ENCODE data around the gene SPESP1.

The SPESP1 gene

DNA sequence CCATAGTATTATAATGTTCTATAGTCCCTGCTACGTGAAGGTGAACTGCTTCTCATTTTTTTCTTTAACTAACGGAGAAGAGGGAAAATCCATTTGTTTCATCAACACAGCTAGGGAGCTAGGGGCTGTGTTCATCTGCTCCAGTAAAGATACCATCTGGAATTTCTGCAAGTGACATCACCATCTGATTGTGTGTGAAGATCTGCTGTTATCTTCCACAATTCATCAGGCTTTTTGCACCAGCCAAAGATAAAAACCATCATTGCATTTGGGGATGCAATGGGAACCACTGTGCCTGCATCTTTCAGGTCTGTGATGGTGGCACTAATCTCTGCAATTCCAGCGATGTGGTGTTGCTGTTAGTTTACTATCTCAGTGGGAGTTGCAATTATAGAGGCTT is 48.7 kb downstream of the SPESP1 start:
- no peak for DNase-seq (ENCODE audit: low read depth)
- TF ChIP-seq, protein P1, sequence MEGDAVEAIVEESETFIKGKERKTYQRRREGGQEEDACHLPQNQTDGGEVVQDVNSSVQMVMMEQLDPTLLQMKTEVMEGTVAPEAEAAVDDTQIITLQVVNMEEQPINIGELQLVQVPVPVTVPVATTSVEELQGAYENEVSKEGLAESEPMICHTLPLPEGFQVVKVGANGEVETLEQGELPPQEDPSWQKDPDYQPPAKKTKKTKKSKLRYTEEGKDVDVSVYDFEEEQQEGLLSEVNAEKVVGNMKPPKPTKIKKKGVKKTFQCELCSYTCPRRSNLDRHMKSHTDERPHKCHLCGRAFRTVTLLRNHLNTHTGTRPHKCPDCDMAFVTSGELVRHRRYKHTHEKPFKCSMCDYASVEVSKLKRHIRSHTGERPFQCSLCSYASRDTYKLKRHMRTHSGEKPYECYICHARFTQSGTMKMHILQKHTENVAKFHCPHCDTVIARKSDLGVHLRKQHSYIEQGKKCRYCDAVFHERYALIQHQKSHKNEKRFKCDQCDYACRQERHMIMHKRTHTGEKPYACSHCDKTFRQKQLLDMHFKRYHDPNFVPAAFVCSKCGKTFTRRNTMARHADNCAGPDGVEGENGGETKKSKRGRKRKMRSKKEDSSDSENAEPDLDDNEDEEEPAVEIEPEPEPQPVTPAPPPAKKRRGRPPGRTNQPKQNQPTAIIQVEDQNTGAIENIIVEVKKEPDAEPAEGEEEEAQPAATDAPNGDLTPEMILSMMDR (IDR thresholded peaks at IDR 0.05; ENCODE audit: insufficient read depth, low read depth, low read length, missing control alignments): no peak

DNA sequence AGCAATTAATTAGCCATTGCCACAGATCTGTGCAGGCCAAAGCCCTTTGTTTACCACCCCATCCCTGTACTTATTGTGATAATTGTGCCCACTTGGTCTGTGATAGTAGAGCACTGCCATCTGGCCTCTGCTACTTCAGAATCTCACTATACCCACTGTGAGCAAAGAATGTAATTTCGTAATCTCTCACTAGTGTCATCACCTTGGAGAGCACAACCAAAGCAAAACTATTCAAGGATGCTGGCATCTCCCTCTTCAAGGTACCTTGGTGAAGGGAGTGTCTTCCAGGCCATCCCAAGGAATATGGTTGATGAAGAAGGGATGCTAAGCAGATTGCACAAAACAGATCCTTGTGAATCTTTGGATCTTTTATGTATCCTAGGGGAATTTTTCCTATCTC is 49.5 kb downstream of the SPESP1 start:
- H3K4me3 ChIP-seq (ENCODE audit: low read length): no peak overlapping the region
- DNase-seq (ENCODE audit: low read depth): peak; percentile 10
- TF ChIP-seq, protein P1 (IDR thresholded peaks at IDR 0.05; ENCODE audit: insufficient read depth, low read depth, low read length, missing control alignments): no peak

More for the DNA sequence above, 48.7 kb downstream of the SPESP1 start:
- H3K4me3 ChIP-seq (ENCODE audit: low read length): no peak overlapping the region

DNA sequence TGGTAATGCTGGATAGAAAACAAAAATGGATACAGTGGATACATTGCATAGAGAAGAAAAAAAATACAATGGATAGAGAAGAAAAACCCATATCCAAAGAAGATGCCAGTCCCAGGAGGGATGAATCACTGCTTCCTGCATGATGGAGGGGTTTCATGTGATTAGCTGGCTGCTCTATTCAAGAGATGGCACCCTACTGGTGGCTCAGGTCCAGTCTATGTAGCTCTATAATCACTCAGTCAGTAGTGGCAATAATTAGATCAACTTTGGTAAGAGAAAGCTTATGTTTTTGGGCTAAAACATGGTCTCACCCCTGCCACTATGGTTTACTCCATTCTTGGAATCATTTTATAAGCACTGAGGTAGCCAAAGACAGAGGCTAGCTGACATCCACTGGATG is 50.5 kb downstream of the SPESP1 start:
- no peak overlapping the region for H3K4me3 ChIP-seq (ENCODE audit: low read length)

DNA sequence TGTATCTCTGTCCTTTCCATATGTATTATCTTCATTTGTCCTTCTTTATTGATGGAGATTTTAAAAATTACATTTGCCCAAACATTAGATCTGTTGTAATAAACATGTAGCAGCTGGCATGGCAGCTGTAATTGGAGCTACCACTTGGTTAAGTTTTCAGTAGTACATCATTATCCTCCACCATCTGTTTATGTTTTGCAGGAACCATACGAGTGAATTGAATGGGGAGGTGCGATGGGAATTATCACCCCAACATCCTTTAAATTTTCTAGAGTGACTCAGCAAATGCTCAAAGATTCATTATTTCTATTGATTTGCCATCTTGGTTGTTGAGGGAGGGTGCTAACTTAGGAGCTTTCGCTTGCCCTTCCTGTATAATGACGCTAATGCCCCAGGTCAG is 51.6 kb downstream of the SPESP1 start:
- H3K4me3 ChIP-seq (ENCODE audit: low read length): no peak overlapping the region
- TF ChIP-seq, protein P1 (IDR thresholded peaks at IDR 0.05; ENCODE audit: insufficient read depth, low read depth, low read length, missing control alignments): no peak
- DNase-seq (ENCODE audit: low read depth): no peak

More for the DNA sequence above, 50.5 kb downstream of the SPESP1 start:
- DNase-seq (ENCODE audit: low read depth): no peak
- TF ChIP-seq, protein P1 (IDR thresholded peaks at IDR 0.05; ENCODE audit: insufficient read depth, low read depth, low read length, missing control alignments): no peak

DNA sequence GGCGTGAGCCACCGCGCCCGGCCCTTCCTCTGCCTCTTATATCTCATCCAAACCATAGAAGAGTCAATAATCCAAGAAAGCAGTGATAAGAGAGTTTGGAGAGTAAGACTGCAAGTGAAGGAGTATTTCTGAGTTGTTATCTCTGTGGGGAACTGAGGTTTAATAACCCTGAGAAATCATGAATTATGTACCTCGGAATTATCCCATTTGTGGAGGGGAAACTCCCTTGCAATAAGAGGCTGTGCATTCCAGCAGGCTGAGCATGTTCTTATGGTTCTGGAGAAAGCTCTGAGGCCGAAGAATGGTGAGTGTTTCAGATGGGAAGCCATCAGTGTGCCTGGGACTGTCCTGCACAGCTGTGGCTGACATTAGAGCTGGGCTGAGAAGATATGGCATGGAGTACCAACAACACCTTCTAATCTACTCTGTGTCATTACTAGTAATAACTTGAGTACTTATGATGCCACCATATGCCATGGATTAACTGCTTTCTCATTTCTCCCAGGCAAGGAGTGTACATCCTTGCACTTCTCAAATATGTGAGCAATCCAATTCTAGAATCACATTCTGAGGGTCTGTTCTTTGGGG is 52.7 kb downstream of the SPESP1 start:
- no peak for DNase-seq (ENCODE audit: low read depth)
- TF ChIP-seq, protein P1 (IDR thresholded peaks at IDR 0.05; ENCODE audit: insufficient read depth, low read depth, low read length, missing control alignments): no peak
- H3K4me3 ChIP-seq (ENCODE audit: low read length): no peak overlapping the region

DNA sequence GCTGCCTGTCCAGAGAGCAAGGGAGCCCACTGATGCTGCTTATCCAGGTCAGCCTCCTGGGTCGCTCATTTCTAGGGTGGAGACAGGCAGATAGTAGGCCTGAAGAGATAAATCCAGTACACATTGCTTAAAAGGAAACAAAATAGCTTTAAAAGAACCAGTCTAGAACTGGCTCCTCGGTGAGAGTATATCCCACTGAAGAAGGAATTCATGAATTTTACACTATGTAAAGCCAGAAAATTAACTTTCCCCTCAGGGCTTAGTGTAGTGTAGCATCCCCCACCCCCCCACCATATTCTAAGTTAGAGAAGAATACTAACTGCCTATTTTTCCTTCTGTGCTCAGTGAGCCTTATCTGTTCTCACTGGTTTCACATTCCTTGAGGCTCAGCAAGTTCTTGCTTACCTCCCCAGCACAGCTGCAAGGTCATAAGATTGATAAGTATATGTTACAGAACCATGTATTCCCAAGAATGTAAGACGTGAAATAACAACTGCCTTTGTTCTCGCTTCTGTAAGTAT is 53.7 kb downstream of the SPESP1 start:
- TF ChIP-seq, protein P1 (IDR thresholded peaks at IDR 0.05; ENCODE audit: insufficient read depth, low read depth, low read length, missing control alignments): no peak
- H3K4me3 ChIP-seq (ENCODE audit: low read length): no peak overlapping the region
- no peak for DNase-seq (ENCODE audit: low read depth)

DNA sequence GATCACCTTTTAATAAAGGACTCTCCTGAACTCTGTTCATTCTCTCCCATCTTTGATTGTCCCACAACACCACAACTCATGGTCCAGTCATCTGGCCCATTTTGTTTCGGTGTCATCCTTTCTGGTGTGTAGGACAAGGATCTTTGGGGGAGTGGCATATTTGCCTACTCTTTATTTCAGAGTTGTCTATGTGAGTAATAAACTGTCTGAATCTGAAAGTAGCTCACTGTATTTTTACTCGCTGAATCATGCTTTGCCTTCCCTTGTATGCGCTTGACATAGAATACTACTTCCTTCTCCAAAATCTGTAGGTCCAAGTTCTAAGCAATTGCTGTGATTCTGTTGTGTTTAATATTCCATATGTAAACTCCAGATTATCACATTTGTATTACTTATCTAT is 54.3 kb downstream of the SPESP1 start:
- H3K4me3 ChIP-seq (ENCODE audit: low read length): no peak overlapping the region
- TF ChIP-seq, protein P1 (IDR thresholded peaks at IDR 0.05; ENCODE audit: insufficient read depth, low read depth, low read length, missing control alignments): no peak
- no peak for DNase-seq (ENCODE audit: low read depth)
